ENCODE data around the gene LRRTM3. TPM values are rescaled to one million over a fixed set of nuclear protein-coding genes. Genes with fewer than 3 reads are reported as not detected.

The LRRTM3 gene
- total RNA-seq, 1 donor from 2014 or later = 2.8 TPM

DNA sequence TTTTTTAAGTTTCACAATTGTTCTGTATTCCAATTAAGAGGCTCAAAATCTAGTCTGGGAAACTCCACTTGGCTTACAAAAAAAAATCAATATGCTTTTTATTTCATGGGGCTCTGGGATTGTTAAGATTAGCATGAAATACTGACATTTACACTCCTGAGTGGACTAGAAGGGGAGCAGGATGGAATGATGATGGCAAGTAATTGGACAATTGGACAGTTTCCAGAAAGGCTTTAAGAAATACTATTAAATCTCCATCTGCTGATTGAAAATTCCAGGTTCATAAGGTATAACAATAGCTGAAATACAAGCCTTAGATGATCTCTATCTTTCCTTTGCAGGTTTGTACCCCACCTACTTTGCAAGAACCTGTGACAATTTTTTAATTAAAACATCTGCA, 184.4 kb downstream of the LRRTM3 start:
- no peaks in the 10 kb centered on the region for H3K4me1 Mint-ChIP-seq
- H3K27ac Mint-ChIP-seq (ENCODE audit: unreplicated experiment) = no peak overlapping the region
- H3K4me3 Mint-ChIP-seq = no peak overlapping the region
- H3K9me3 Mint-ChIP-seq = no peaks in the 10 kb centered on the region
- DNase-seq (ENCODE audit: low read depth, low spot score) = no peak
- H3K36me3 Mint-ChIP-seq (ENCODE audit: low read depth) = no peaks in the 10 kb centered on the region
- H3K27me3 Mint-ChIP-seq (ENCODE audit: low read depth) = no peaks in the 10 kb centered on the region
- TF ChIP-seq, protein P1, sequence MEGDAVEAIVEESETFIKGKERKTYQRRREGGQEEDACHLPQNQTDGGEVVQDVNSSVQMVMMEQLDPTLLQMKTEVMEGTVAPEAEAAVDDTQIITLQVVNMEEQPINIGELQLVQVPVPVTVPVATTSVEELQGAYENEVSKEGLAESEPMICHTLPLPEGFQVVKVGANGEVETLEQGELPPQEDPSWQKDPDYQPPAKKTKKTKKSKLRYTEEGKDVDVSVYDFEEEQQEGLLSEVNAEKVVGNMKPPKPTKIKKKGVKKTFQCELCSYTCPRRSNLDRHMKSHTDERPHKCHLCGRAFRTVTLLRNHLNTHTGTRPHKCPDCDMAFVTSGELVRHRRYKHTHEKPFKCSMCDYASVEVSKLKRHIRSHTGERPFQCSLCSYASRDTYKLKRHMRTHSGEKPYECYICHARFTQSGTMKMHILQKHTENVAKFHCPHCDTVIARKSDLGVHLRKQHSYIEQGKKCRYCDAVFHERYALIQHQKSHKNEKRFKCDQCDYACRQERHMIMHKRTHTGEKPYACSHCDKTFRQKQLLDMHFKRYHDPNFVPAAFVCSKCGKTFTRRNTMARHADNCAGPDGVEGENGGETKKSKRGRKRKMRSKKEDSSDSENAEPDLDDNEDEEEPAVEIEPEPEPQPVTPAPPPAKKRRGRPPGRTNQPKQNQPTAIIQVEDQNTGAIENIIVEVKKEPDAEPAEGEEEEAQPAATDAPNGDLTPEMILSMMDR (conservative IDR thresholded peaks at IDR 0.05) = no peak

DNA sequence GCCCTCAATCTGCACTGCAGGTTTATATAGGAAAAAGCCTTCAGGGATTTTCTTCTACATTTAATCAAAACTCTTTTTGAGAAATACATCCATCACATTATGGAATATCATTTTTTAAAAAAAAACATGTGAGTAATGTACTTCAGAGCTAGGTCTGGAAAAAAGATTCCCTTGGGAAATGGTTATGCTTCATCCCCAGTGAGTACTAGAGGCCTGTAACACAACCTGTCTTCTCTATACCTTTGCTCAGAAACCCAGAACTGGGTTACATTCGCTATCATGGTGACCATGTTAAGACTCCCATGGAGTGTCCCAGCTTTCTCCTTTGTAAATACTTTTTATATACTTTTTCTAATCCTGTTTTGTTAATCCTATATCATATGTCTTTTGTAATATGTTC, 186.9 kb downstream of the LRRTM3 start:
- TF ChIP-seq, protein P1 (conservative IDR thresholded peaks at IDR 0.05) = no peak
- no peak for DNase-seq (ENCODE audit: low read depth, low spot score)
- H3K9me3 Mint-ChIP-seq = no peaks in the 10 kb centered on the region
- H3K36me3 Mint-ChIP-seq (ENCODE audit: low read depth) = no peaks in the 10 kb centered on the region
- no peak overlapping the region for H3K4me3 Mint-ChIP-seq
- no peaks in the 10 kb centered on the region for H3K4me1 Mint-ChIP-seq
- no peaks in the 10 kb centered on the region for H3K27me3 Mint-ChIP-seq (ENCODE audit: low read depth)
- H3K27ac Mint-ChIP-seq (ENCODE audit: unreplicated experiment) = no peak overlapping the region

DNA sequence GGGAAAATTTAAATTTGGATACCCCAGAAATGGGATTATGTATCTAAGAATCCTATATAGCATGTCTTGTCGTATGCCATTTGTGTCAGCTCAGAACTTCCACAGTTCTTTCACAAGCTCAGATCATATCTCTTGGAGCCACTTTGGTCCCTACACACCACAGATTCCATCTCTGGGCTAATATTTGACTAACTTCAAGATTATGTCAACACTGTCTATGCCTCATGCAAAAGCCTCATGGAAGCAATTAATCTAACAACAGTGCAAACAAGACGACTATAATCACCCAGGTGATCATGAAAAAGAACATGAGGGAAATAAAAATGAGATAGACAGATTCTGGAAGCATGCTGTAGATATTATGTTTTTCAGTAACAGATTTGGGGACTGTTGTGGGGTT, 189.1 kb downstream of the LRRTM3 start:
- no peaks in the 10 kb centered on the region for H3K9me3 Mint-ChIP-seq
- TF ChIP-seq, protein P1 (conservative IDR thresholded peaks at IDR 0.05) = no peak
- H3K4me3 Mint-ChIP-seq = no peak overlapping the region
- no peaks in the 10 kb centered on the region for H3K27me3 Mint-ChIP-seq (ENCODE audit: low read depth)
- H3K4me1 Mint-ChIP-seq = peaks cover 4% of the 10 kb centered on the region
- no peaks in the 10 kb centered on the region for H3K36me3 Mint-ChIP-seq (ENCODE audit: low read depth)
- DNase-seq (ENCODE audit: low read depth, low spot score) = no peak
- H3K27ac Mint-ChIP-seq (ENCODE audit: unreplicated experiment) = no peak overlapping the region

DNA sequence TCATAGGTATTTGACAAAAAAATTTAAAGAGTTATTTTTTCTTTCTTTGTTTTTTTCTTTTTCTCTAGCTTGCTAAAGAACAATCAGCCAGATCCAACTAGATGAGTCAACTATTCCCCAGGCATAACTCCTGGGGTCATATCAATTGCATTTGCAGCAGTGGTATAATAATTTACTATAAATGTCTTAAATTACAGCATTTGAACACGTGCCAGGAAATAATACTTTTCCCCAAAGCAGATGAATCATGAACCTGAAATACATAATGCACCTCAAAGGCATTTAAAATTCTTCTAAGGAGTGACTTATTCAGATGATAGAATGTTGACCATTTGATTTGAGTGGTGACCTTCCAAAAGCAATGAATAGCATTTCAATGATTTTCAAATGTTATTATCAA, 190.1 kb downstream of the LRRTM3 start:
- no peaks in the 10 kb centered on the region for H3K9me3 Mint-ChIP-seq
- H3K36me3 Mint-ChIP-seq (ENCODE audit: low read depth) = no peaks in the 10 kb centered on the region
- no peak for DNase-seq (ENCODE audit: low read depth, low spot score)
- no peaks in the 10 kb centered on the region for H3K27me3 Mint-ChIP-seq (ENCODE audit: low read depth)
- peaks cover 4% of the 10 kb centered on the region for H3K4me1 Mint-ChIP-seq
- TF ChIP-seq, protein P1 (conservative IDR thresholded peaks at IDR 0.05) = no peak
- H3K27ac Mint-ChIP-seq (ENCODE audit: unreplicated experiment) = no peak overlapping the region
- no peak overlapping the region for H3K4me3 Mint-ChIP-seq

DNA sequence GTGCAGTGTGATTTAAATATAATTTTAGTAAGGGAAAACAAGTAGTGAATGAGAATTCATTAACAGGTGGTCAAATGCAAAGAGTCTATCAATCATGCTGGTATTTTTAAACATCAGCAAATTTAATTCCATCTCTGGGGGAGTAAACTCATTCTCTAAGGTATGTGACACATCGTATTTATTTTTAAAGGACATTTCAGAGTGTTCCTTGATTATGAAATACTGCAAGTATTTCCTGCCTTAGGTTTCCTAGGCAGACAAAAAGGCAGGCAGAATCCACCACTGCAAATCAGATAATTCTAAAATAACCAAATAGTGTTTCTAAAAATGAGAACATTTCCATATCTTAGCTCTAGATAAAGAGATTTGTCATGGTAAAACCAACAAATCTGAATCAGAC, 193.8 kb downstream of the LRRTM3 start:
- no peak overlapping the region for H3K4me3 Mint-ChIP-seq
- no peak for DNase-seq (ENCODE audit: low read depth, low spot score)
- H3K4me1 Mint-ChIP-seq = peaks cover 4% of the 10 kb centered on the region
- no peaks in the 10 kb centered on the region for H3K9me3 Mint-ChIP-seq
- TF ChIP-seq, protein P1 (conservative IDR thresholded peaks at IDR 0.05) = no peak
- no peak overlapping the region for H3K27ac Mint-ChIP-seq (ENCODE audit: unreplicated experiment)
- H3K27me3 Mint-ChIP-seq (ENCODE audit: low read depth) = no peaks in the 10 kb centered on the region
- H3K36me3 Mint-ChIP-seq (ENCODE audit: low read depth) = no peaks in the 10 kb centered on the region

DNA sequence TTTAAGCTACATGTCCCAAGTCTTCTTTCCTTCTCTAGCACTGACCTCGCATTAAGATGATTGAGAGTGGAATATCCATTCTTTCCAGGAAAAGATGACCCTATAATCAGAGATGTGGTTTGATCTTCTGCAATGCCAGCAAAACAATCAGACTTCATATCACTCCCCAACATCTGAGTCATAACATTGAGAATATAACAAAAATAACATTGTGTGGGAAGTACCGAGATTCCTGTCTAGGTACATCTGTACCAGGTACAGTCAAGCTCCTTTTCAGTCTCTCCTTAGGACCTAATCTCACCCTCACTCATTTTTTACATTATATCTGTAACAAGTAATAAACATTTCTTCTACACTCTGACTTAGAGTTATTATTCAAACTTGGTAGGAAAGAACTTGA, 201.6 kb downstream of the LRRTM3 start:
- Mint-ChIP-seq H3K27me3 (ENCODE audit: low read depth) (no peaks in the 10 kb centered on the region), H3K36me3 (ENCODE audit: low read depth) (no peaks in the 10 kb centered on the region), H3K9me3 (no peaks in the 10 kb centered on the region), H3K27ac (ENCODE audit: unreplicated experiment) (no peak overlapping the region), H3K4me3 (no peak overlapping the region), H3K4me1 (no peaks in the 10 kb centered on the region)
- TF ChIP-seq, protein P1 (conservative IDR thresholded peaks at IDR 0.05) = no peak
- no peak for DNase-seq (ENCODE audit: low read depth, low spot score)

Data from neural crest cell (in vitro differentiated cells).